GM12878 (cell line): Measurements from ENCODE around the gene BIRC5. TPM values are rescaled to one million over a fixed set of nuclear protein-coding genes. Genes with fewer than 3 reads are reported as not detected.

ENCODE experiments used
- ATAC-seq: fragments of 200-7000 bp; cut with Tn5 transposase; 3 replicates; pipeline ENCODE4 v1.9.1; 2020; ENCODE audit warnings: mild to moderate bottlenecking, moderate library complexity
- BruUV-seq: library from RNA; stranded (reverse); fragments of 400-500 nt; replicated peaks from 2 replicates; lab custom pipeline; 2021; lab: Mats Ljungman, UMichigan
- CTCF ChIA-PET: fragments of 300-600 bp; sonication (Branson Sonifier 250); formaldehyde crosslinking; extraction: SDS; loops from one replicate; lab custom pipeline; 2021; ENCODE audit warnings: inconsistent platforms; lab: Yijun Ruan, JAX
- POLR2A ChIA-PET: fragments of 350-600 bp; formaldehyde crosslinking; extraction: SDS; loops from one replicate; lab custom pipeline; 2021; ENCODE audit warnings: inconsistent platforms; lab: Charles Lee
- RAD21 ChIA-PET: fragments of 300-600 bp; sonication (Branson Sonifier 250); formaldehyde crosslinking; loops from one replicate; lab custom pipeline; 2023; ENCODE audit warnings: antibody characterized with exemption; ENCODE audit not compliant: unreplicated experiment; lab: Charles Lee
- SMC1A ChIA-PET: fragments of 300-600 bp; sonication (Branson Sonifier 250); formaldehyde crosslinking; loops from one replicate; lab custom pipeline; 2023; ENCODE audit not compliant: unreplicated experiment, uncharacterized antibody; lab: Charles Lee
- DNase-seq: peaks from one replicate; pipeline ENCODE4 v3.0.0-alpha.2; 2011; ENCODE audit warnings: low read depth, low spot score
- FAIRE-seq: peaks from 3 replicates; lab custom pipeline; 2011; peaks lifted over from hg19 to GRCh38; lab: Jason Lieb, UNC
- H2AFZ ChIP-seq: 2 replicates; pipeline ENCODE4 v1.6.0; 2011; ENCODE audit warnings: low read depth, low read length, control low read depth; ENCODE audit not compliant: control insufficient read depth
- H3K27ac ChIP-seq: 2 replicates; pipeline ENCODE4 v1.5.1; 2011; ENCODE audit warnings: control low read depth; ENCODE audit not compliant: control insufficient read depth, insufficient read depth
- H3K27me3 ChIP-seq, 2 experiments: replicated peaks in 1 of 2; 2 replicates each; pipeline versions ENCODE4 v1.6.0 to v1.6.1; 2011; ENCODE audit warnings: low read length in 1 of 2; ENCODE audit not compliant: control insufficient read depth in 2 of 2, insufficient read depth in 2 of 2
- H3K36me3 ChIP-seq, 2 experiments: 2 replicates each; pipeline ENCODE4 v1.5.1; 2011; ENCODE audit warnings: low read length in 1 of 2; ENCODE audit not compliant: control insufficient read depth in 2 of 2, insufficient read depth in 2 of 2
- H3K4me1 ChIP-seq: 2 replicates; pipeline ENCODE4 v1.6.1; 2011; ENCODE audit warnings: mild to moderate bottlenecking, low read length, moderate library complexity, mixed read lengths; ENCODE audit not compliant: control insufficient read depth, insufficient read depth
- H3K4me2 ChIP-seq: 2 replicates; pipeline ENCODE4 v1.6.0; 2011; ENCODE audit warnings: control low read depth; ENCODE audit not compliant: control insufficient read depth, insufficient read depth
- H3K4me3 ChIP-seq: fragments of 200-600 bp; sonication (generic); 2 replicates; pipeline ENCODE4 v1.5.1; 2016
- H3K79me2 ChIP-seq: 2 replicates; pipeline ENCODE4 v1.6.0; 2011; ENCODE audit warnings: low read length; ENCODE audit not compliant: control insufficient read depth, insufficient read depth
- H3K9ac ChIP-seq: 2 replicates; pipeline ENCODE4 v1.8.0; 2011; ENCODE audit warnings: low read length, control low read depth, mixed read lengths; ENCODE audit not compliant: control insufficient read depth, insufficient read depth
- H3K9me3 ChIP-seq: replicated peaks from 3 replicates; pipeline ENCODE4 v1.5.1; 2011; ENCODE audit warnings: mild to moderate bottlenecking, low read length; ENCODE audit not compliant: control insufficient read depth, insufficient read depth
- H4K20me1 ChIP-seq: 2 replicates; pipeline ENCODE4 v1.6.0; 2011; ENCODE audit not compliant: control insufficient read depth, insufficient read depth
- BCLAF1 ChIP-seq: fragments of 450-650 bp; IDR thresholded peaks from 2 replicates; pipeline ENCODE4 v1.6.1; 2017; ENCODE audit warnings: antibody characterized with exemption, mild to moderate bottlenecking, moderate library complexity
- EZH2 ChIP-seq: IDR thresholded peaks from 2 replicates; pipeline ENCODE4 v1.6.1; 2012; ENCODE audit warnings: low read depth, mild to moderate bottlenecking, control low read depth, inconsistent platforms, low read length, borderline replicate concordance; ENCODE audit not compliant: control insufficient read depth
- FOS ChIP-seq: IDR thresholded peaks from 3 replicates; pipeline ENCODE4 v1.6.1; 2011; ENCODE audit warnings: borderline replicate concordance; ENCODE audit not compliant: insufficient read length; ENCODE audit errors: extremely low read depth
- HDAC2 ChIP-seq: fragments of 200-600 bp; sonication (generic); IDR thresholded peaks from 2 replicates; pipeline ENCODE4 v1.6.1; 2017
- IKZF2 ChIP-seq, 2 experiments: fragments of 450-650 bp; IDR thresholded peaks; 2 replicates each; pipeline ENCODE4 v1.6.1; 2017; ENCODE audit warnings: mild to moderate bottlenecking in 2 of 2, moderate library complexity in 2 of 2
- JUNB ChIP-seq: IDR thresholded peaks from 2 replicates; pipeline ENCODE4 v1.6.1; 2016; ENCODE audit warnings: antibody characterized with exemption, mild to moderate bottlenecking
- RFX5 ChIP-seq: IDR thresholded peaks from 2 replicates; pipeline ENCODE4 v1.6.1; 2011; ENCODE audit warnings: low read depth, low read length, improper control_type of control experiment
- SUPT20H ChIP-seq: IDR thresholded peaks from 2 replicates; pipeline ENCODE4 v1.6.1; 2011; ENCODE audit warnings: low read depth, mild to moderate bottlenecking, low read length, moderate library complexity, borderline replicate concordance; ENCODE audit not compliant: control insufficient read depth
- TBL1XR1 ChIP-seq: IDR thresholded peaks from 2 replicates; pipeline ENCODE4 v1.6.1; 2012; ENCODE audit warnings: low read depth, low read length, improper control_type of control experiment
- YBX1 ChIP-seq: fragments of 450-650 bp; IDR thresholded peaks from 2 replicates; pipeline ENCODE4 v1.6.1; 2016; ENCODE audit warnings: antibody characterized with exemption
- ZBTB33 ChIP-seq: fragments of 450-650 bp; IDR thresholded peaks from 2 replicates; pipeline ENCODE4 v1.6.1; 2017; ENCODE audit warnings: mild to moderate bottlenecking
- ZNF687 ChIP-seq: fragments of 450-650 bp; IDR thresholded peaks from 2 replicates; pipeline ENCODE4 v1.6.1; 2017; ENCODE audit warnings: mild to moderate bottlenecking, moderate library complexity
- WGBS: methylation state at CpG from one replicate; pipeline ENCODE4 v1.1.6; 2016; ENCODE audit warnings: low lambda C conversion rate; ENCODE audit not compliant: insufficient replicate concordance, insufficient coverage; ENCODE audit errors: missing lambda C conversion rate; 5-methylcytosine and 5-hydroxymethylcytosine counted together
- in situ Hi-C: fragments of 300-500 bp; cut with MboI; formaldehyde crosslinking; loops from 9 replicates; pipeline ENCODE4 v1.14.3; 2018; ENCODE audit warnings: mixed read lengths
- intact Hi-C: fragments of 100-400 bp; cut with micrococcal nuclease; formaldehyde crosslinking; loops from one replicate; pipeline ENCODE4 v1.14.2; 2022; ENCODE audit not compliant: unreplicated experiment
- polyA plus RNA-seq, 11 experiments: library from polyadenylated mRNA; depleted of rRNA in 4 of 11; unstranded in 6 of 11; stranded (reverse) in 5 of 11; fragments of >200 nt; fragmentation: Nextera tagmentation in 4 of 11; fragmentation: Illumina TruSeq in 1 of 11; extraction: Ambion mirVana in 4 of 11; extraction: Trizol in 1 of 11; gene quantifications; 1 replicate in 1 of 11; 2 replicates in 10 of 11; pipeline versions ENCODE4 v1.2.1 to v1.2.3, GENCODE V29; 2011 to 2016; ENCODE audit warnings: inconsistent platforms in 2 of 11, missing spikeins in 2 of 11, low read depth in 1 of 11
- total RNA-seq, 4 experiments: library from RNA; depleted of rRNA in 3 of 4; stranded (reverse); fragments of >200 nt in 3 of 4; fragmentation: Illumina TruSeq in 1 of 4; extraction: Trizol in 1 of 4; gene quantifications; 2 replicates each; pipeline versions ENCODE4 v1.2.1 to v1.2.3, GENCODE V29; 2013 to 2021

BIRC5 gene
- total and polyA plus RNA-seq, 10 of the 15 experiments (the other 5 are each of a cell fraction or from before 2014, with no cell fraction given): 41.0 to 175 (median 90.8) TPM

- BruUV-seq: no TSS peak
- ATAC-seq: no peak
- Histone ChIP-seq H2AFZ (no peak overlapping the region), H3K27me3 (no peaks in the 10 kb centered on the region; a peak in 1 of 4 replicates), H3K9ac (no peak overlapping the region), H3K27ac (no peak overlapping the region), H3K4me3 (no peak overlapping the region), H3K9me3 (no peaks in the 10 kb centered on the region), H4K20me1 (no peaks in the 10 kb centered on the region), H3K79me2 (no peaks in the 10 kb centered on the region), H3K4me1 (peaks cover 27% of the 10 kb centered on the region), H3K4me2 (no peak overlapping the region), H3K36me3 (no peaks in the 10 kb centered on the region)
- no peak for FAIRE-seq
- WGBS: 73% methylated on average over 29 of the region's 30 CpGs
- in situ Hi-C loops: no loop called here
- intact Hi-C loops: no loop called here
- DNase-seq: no peak
- ChIA-PET SMC1A (interaction anchor here (0.6 to 4.1 kb wide), 4 partner anchors 10 to 173 kb away, joined by 3 to 25 read pairs (median 9); no protein-coding TSS in a partner anchor), CTCF (interaction anchor here (0.6 to 5.9 kb wide), 9 partner anchors 10 to 229 kb away, joined by 3 to 82 read pairs (median 3); no protein-coding TSS in a partner anchor), POLR2A (no interaction called here), RAD21 (interaction anchor here (0.8 to 1.8 kb wide), 2 partner anchors 174 to 176 kb away, joined by 3 to 8 read pairs; no protein-coding TSS in a partner anchor)
- no peak for TF ChIP-seq ZBTB33
- TF ChIP-seq BCLAF1: no peak
- no peak for TF ChIP-seq HDAC2
- TF ChIP-seq JUNB: no peak
- TF ChIP-seq ZNF687: no peak
- TF ChIP-seq SUPT20H: no peak
- TF ChIP-seq EZH2: no peak
- no peak for TF ChIP-seq IKZF2 (IDR thresholded peaks at IDR 0.05)
- no peak for TF ChIP-seq RFX5
- TF ChIP-seq YBX1: no peak
- TF ChIP-seq FOS: no peak
- no peak for TF ChIP-seq TBL1XR1
Observed at GRCh38 chr17:78248051-78248914, 34.2 kb downstream of the BIRC5 start.
